Hepatic stellate cell (primary cell): ENCODE results near the gene TRAF1.
A peak's percentile ranks its signal among the peaks of the same experiment; 100 is the strongest.

ENCODE experiments used
- DNase-seq: peaks from one replicate; pipeline ENCODE4 v3.0.0; 2011; ENCODE audit warnings: low spot score

TRAF1 gene

GRCh38 chr9:120941046-120941770 lies 14.6 kb upstream of the TRAF1 start:
- DNase-seq, result no peak

GRCh38 chr9:120940573-120940972 lies 14.0 kb upstream of the TRAF1 start:
- no peak for DNase-seq

GRCh38 chr9:120938851-120939250 lies 12.3 kb upstream of the TRAF1 start:
- no peak for DNase-seq

GRCh38 chr9:120937596-120937995 lies 11.0 kb upstream of the TRAF1 start:
- no peak for DNase-seq

GRCh38 chr9:120937127-120937526 lies 10.5 kb upstream of the TRAF1 start:
- no peak for DNase-seq

- DNase-seq, result no peak
Measured at GRCh38 chr9:120936764-120937122, 10.1 kb upstream of the TRAF1 start.

GRCh38 chr9:120936011-120936763 lies 9.6 kb upstream of the TRAF1 start:
- peak; percentile 92 for DNase-seq

GRCh38 chr9:120935383-120935857 lies 8.8 kb upstream of the TRAF1 start:
- DNase-seq, result peak; percentile 73

GRCh38 chr9:120934281-120934680 lies 7.7 kb upstream of the TRAF1 start:
- no peak for DNase-seq

- no peak for DNase-seq
Measured at GRCh38 chr9:120933310-120934055, 6.9 kb upstream of the TRAF1 start.

GRCh38 chr9:120932086-120932823 lies 5.7 kb upstream of the TRAF1 start:
- no peak for DNase-seq

- peak; percentile 75 for DNase-seq
Measured at GRCh38 chr9:120931231-120932085, 4.9 kb upstream of the TRAF1 start.

- DNase-seq, result no peak
Measured at GRCh38 chr9:120929229-120929791, 2.7 kb upstream of the TRAF1 start.

GRCh38 chr9:120928483-120929228 lies 2.1 kb upstream of the TRAF1 start:
- peak; percentile 69 for DNase-seq

- no peak for DNase-seq
Measured at GRCh38 chr9:120928015-120928482, 1.5 kb upstream of the TRAF1 start.

GRCh38 chr9:120927269-120928014 lies 846 bp upstream of the TRAF1 start:
- DNase-seq, result no peak

GRCh38 chr9:120925535-120926396 lies 830 bp downstream of the TRAF1 start:
- peak; percentile 90 for DNase-seq
